ENCODE measurements around the gene LYZL2.

DNA sequence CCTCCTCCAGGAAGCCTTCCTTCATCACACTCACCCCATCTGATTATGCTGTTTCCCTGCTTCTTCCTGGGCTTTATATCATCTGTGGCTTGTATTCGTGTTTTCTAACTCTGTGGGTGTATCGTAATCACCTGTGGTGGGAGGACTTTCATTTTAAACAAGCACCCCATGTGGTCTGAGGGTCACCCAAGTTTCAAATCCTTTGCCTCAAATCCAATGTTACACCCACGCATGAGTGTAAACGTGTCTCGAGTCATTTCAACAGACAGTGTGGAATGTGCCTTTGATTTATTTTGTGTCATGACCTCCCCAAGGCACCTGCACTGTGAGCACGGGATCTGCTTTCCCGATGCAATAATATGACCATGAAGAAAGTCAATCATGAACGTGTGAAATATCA, 17.5 kb upstream of the LYZL2 start:
- TF ChIP-seq CTCF (IDR thresholded peaks at IDR 0.05; ENCODE audit: control extremely low read depth in 1 of 3, insufficient read depth in 1 of 3, low read depth in 1 of 3, low read length in 3 of 3) (no peak), POLR2A (IDR thresholded peaks at IDR 0.05; ENCODE audit: control extremely low read depth in 1 of 2, low read depth in 2 of 2, low read length in 2 of 2) (no peak), SRF (IDR thresholded peaks at IDR 0.05; ENCODE audit: low read depth, low read length) (no peak), EZH2 (IDR thresholded peaks at IDR 0.05; ENCODE audit: low read depth, low read length, severe bottlenecking) (no peak), POLR2AphosphoS5 (IDR thresholded peaks at IDR 0.05; ENCODE audit: low read depth, low read length) (no peak), RBBP5 (IDR thresholded peaks at IDR 0.05; ENCODE audit: borderline replicate concordance, low read depth, low read length) (no peak), BRCA1 (IDR thresholded peaks at IDR 0.05; ENCODE audit: low read depth, low read length) (no peak), TBP (IDR thresholded peaks at IDR 0.05; ENCODE audit: low read depth, low read length) (no peak), ZNF274 (IDR thresholded peaks at IDR 0.05; ENCODE audit: borderline replicate concordance, extremely low read depth, low read length) (no peak), CEBPB (IDR thresholded peaks at IDR 0.05; ENCODE audit: low read depth, low read length) (no peak), TAF1 (IDR thresholded peaks at IDR 0.05; ENCODE audit: low read depth, low read length) (no peak)
